ENCODE measurements around the gene THSD4.

THSD4 gene

DNA sequence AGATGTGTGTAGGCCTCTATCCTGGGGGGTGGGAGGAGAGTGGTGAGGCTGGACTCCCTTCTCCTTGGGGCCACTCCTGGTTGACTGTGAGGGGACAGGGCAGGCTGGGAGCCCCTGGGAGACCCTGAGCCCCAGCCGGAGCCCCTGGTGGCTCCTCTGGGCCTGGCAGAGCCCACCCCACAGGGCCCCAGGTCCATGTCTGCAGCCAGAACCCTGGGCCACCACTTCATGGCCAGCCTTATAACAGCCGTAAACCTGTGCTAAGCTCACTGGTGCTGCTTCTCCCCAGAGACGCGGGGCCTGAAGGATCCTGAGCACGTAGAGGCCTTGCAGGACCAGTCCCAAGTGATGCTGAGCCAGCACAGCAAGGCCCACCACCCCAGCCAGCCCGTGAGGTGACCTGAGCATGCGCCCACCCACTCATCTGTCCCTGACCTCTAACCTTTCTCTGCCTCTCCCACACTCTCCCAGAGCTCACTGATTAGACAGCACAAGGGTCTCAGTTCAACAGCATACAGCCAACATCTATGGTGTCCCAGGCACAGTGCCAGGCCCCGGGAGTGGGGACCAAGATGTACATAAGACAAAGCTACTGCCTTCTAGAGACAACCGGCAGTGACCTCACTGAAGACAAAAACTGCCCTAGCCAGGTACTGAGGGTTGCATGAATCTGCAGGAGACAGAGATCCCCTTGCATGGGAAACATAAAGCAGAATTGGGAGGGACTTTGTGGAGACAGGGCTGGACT is 698.6 kb downstream of the THSD4 start:
- peak; percentile 13 for DNase-seq (ENCODE audit: extremely low spot score)
- ChIA-PET POLR2A (no interaction called here), CTCF (interaction anchor here (1.2 kb wide), 1 partner anchor 12 kb away, joined by 3 read pairs; no protein-coding TSS in a partner anchor)
- TF ChIP-seq, protein P1, sequence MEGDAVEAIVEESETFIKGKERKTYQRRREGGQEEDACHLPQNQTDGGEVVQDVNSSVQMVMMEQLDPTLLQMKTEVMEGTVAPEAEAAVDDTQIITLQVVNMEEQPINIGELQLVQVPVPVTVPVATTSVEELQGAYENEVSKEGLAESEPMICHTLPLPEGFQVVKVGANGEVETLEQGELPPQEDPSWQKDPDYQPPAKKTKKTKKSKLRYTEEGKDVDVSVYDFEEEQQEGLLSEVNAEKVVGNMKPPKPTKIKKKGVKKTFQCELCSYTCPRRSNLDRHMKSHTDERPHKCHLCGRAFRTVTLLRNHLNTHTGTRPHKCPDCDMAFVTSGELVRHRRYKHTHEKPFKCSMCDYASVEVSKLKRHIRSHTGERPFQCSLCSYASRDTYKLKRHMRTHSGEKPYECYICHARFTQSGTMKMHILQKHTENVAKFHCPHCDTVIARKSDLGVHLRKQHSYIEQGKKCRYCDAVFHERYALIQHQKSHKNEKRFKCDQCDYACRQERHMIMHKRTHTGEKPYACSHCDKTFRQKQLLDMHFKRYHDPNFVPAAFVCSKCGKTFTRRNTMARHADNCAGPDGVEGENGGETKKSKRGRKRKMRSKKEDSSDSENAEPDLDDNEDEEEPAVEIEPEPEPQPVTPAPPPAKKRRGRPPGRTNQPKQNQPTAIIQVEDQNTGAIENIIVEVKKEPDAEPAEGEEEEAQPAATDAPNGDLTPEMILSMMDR (IDR thresholded peaks at IDR 0.05; ENCODE audit: control extremely low read depth, extremely low read depth, low read depth, missing control alignments), result no peak

DNA sequence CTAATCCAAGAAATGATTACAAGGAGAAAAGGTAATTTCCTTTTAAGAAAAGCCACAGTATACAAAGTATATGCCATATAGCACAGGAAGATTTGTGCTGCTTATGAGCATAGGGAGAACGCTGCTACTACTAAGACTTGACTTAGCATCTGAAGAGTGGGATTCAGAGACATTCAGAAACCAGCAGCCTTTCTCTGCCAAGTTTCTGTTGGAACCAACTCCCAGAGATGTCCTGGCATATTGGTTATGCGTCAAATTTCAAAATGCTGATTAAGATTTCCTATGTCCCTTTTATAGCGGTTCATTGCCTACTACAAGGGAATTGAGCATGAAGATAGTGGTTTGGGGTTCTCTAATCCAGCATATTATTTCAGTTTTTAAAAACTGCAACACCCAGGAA is 700.0 kb downstream of the THSD4 start:
- CTCF ChIA-PET, result no interaction called here
- POLR2A ChIA-PET, result no interaction called here

DNA sequence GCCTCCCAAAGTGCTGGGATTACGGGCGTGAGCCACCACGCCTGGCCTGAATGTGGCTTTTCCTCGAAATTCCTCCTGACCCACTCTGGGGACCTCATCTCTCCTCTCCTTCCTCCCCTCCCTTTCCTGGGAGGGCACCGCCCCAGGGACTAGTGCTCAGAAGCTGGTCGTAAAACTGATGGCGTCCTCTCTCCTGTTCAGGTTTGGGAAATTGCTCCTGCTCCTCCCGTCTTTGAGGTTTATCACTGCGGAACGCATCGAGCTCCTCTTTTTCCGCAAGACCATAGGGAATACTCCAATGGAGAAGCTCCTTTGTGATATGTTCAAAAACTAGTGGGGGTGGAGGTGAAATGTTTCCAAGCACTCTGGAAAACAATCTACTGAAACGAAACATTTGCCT is 702.1 kb downstream of the THSD4 start:
- no peak for DNase-seq (ENCODE audit: extremely low spot score)
- ChIA-PET CTCF (interaction anchor here (0.9 to 5.6 kb wide), 2 partner anchors 15 to 72 kb away, joined by 3 to 22 read pairs; no protein-coding TSS in a partner anchor), POLR2A (no interaction called here)
- TF ChIP-seq, protein P1 (IDR thresholded peaks at IDR 0.05; ENCODE audit: control extremely low read depth, extremely low read depth, low read depth, missing control alignments), result no peak

More for the DNA sequence above, 700.0 kb downstream of the THSD4 start:
- no peak for DNase-seq (ENCODE audit: extremely low spot score)
- TF ChIP-seq, protein P1 (IDR thresholded peaks at IDR 0.05; ENCODE audit: control extremely low read depth, extremely low read depth, low read depth, missing control alignments), result no peak

DNA sequence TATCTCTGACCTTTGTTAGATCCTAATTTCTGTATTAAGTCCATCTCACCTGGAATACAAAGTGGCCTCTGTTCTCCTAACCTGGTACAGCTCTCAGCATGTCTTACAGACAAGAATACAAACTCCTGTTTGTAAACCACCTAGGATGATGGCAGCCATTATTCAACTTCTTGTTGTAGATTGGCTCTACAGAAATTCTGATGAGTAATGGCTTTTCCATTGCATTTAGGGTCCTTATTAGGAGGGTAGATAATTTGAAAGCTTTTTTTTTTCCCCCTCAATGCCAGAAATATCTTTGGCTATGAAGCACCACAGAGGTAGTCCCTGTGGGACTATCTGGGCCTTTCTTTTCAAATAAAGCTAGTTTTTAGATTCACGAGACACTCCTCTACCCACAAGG is 704.9 kb downstream of the THSD4 start:
- ChIA-PET POLR2A (no interaction called here), CTCF (interaction anchor here (0.9 to 5.6 kb wide), 4 partner anchors 10 to 76 kb away, joined by 3 to 22 read pairs (median 4); partner anchors contain the start of gene NR2E3)
- no peak for DNase-seq (ENCODE audit: extremely low spot score)
- TF ChIP-seq, protein P1 (IDR thresholded peaks at IDR 0.05; ENCODE audit: control extremely low read depth, extremely low read depth, low read depth, missing control alignments), result no peak

DNA sequence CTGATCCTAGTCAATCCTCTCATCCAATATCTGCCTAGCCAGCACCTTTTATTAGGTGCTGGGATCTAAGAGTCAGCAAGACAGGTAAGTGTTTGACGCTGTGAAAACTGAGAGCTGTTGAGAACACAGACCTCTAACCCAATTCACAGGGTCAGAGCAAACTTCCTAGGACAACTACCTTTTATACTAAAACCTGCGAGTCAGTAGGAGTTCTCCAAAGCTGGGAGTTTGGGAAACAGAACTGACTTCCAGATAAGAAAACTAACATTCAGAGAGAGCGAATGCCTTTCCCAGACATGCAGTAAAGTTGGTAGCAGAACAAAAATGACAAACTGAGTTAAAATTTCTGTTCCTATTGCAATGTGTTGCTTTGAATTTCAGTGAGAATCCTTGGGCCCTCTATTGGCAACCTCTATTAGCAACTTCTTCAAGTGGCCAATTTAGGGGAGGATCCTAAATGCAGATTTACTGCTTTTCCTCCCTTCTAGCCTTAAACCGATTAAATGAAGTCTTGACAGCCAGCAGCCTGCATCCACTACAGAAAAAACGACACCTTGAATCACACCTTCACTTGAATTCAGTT is 706.4 kb downstream of the THSD4 start:
- TF ChIP-seq, protein P1 (IDR thresholded peaks at IDR 0.05; ENCODE audit: control extremely low read depth, extremely low read depth, low read depth, missing control alignments), result no peak
- POLR2A ChIA-PET, result no interaction called here
- DNase-seq (ENCODE audit: extremely low spot score), result no peak
- CTCF ChIA-PET, result interaction anchor here (5.6 kb wide), 1 partner anchor 19 kb away, joined by 22 read pairs; no protein-coding TSS in a partner anchor

DNA sequence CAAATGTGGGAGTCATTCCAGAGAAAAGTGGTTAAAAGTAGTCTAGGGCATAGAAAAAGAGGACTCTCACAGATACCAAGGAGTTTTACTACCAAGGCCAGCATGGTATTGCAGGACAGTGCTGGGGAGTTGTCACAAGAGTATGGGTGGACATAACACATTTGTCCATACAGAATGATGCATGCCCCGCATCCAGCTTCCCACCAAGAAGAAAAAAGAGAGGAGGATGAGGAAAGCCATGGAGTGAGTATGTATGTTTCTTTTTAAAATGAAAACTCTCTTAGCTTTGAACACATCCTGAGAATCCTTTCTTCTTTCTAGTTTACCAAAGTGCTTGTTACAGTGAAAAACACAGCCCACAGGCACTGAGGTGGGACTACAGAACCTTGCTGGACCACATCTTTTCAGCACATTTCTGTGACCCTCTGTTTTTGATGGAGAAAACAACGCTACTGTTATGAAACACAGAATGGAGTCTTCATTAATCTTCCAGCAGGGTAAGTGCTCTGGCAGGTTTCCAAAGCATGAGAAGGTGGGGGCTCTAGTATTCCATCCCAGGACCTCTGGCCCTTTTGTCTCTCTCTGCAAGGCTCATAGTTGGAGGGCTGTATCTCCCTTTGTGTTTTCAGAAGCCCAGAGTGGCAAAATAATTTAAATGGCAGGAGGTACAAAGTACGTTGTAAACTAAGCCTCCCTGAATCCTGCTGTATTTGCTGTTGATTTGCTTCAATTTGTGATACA is 707.8 kb downstream of the THSD4 start:
- ChIA-PET CTCF (no interaction called here), POLR2A (no interaction called here)
- no peak for DNase-seq (ENCODE audit: extremely low spot score)
- TF ChIP-seq, protein P1 (IDR thresholded peaks at IDR 0.05; ENCODE audit: control extremely low read depth, extremely low read depth, low read depth, missing control alignments), result no peak

Data from GM10248 (cell line).